Right cardiac atrium (tissue), 5 donors: ENCODE results near the gene PACS2. TPM values are rescaled to one million over a fixed set of nuclear protein-coding genes. Genes with fewer than 3 reads are reported as not detected.

ENCODE experiments used
- ATAC-seq, 2 donors: fragments of 200-7000 bp; cut with Tn5 transposase; one replicate each; pipeline versions ENCODE4 v1.8.0 to v1.9.1; 2020; ENCODE audit warnings: moderate library complexity in 2 of 2, mild to moderate bottlenecking in 1 of 2
- DNase-seq, 3 donors: peaks; one replicate each; pipeline ENCODE4 v3.0.0-alpha.2; 2020
- H3K27ac ChIP-seq: one replicate; pipeline ENCODE4 v1.5.1; 2013; ENCODE audit warnings: mild to moderate bottlenecking, low read length, control low read depth, moderate library complexity
- H3K27me3 ChIP-seq: one replicate; pipeline ENCODE4 v1.6.1; 2013; ENCODE audit not compliant: control insufficient read depth, insufficient read depth
- H3K4me1 ChIP-seq: one replicate; pipeline ENCODE4 v1.6.1; 2013; ENCODE audit warnings: low read length; ENCODE audit not compliant: control insufficient read depth, insufficient read depth
- H3K4me3 ChIP-seq: one replicate; pipeline ENCODE4 v1.5.1; 2013; ENCODE audit warnings: low read length, control low read depth
- H3K9me3 ChIP-seq: one replicate; pipeline ENCODE4 v1.6.1; 2013; ENCODE audit warnings: low read length; ENCODE audit not compliant: control insufficient read depth
- WGBS: extraction: QIAGEN DNeasy Blood & Tissue Kit; methylation state at CpG from one replicate; pipeline ENCODE4 v1.1.7; 2013; 5-methylcytosine and 5-hydroxymethylcytosine counted together
- intact Hi-C, 4 donors: fragments of 100-400 bp; cut with DNase I; formaldehyde crosslinking; loops; one replicate each; pipeline versions ENCODE4 v1.11.0 to v1.14.0; 2022 to 2023
- polyA plus RNA-seq: library from polyadenylated mRNA; stranded (reverse); fragments of 200-250 nt; gene quantifications from one replicate; pipeline ENCODE4 v1.2.3, GENCODE V29; 2013
- total RNA-seq, 4 donors: library from RNA; stranded (reverse); fragmentation: NEBNext Ultra II Directional; extraction: Animal tissue kit (Norgen Biotek cat#: 25700); gene quantifications; one replicate each; pipeline ENCODE4 v1.2.1, GENCODE V29; 2021
- donor health status: healthy with polysubstance abuse.
- donor health status: DM: no; HTN: yes; CAD: no.
- donor health status: DM: no; HTN: no; CAD: no.
- donor health status: DM: no; HTN: yes; CAD: no; lungs with severe emphysema.
- donor health status: DM: yes; HTN: yes; CAD: no.

The PACS2 gene
- total and polyA plus RNA-seq, 5 donors, result 50.6 to 67.0 (median 63.0) TPM

GRCh38 chr14:105315941-105316576, 1.5 kb downstream of the PACS2 start:
- Histone ChIP-seq H3K27ac (no peak overlapping the region), H3K4me3 (peak overlapping the region; percentile 95), H3K9me3 (no peaks in the 10 kb centered on the region), H3K27me3 (no peaks in the 10 kb centered on the region), H3K4me1 (peaks cover 7% of the 10 kb centered on the region)
- 59% methylated on average over 15 of the region's 15 CpGs for WGBS
- intact Hi-C loops, result no loop called here
- peak in 2 of 3 donors; percentile 54 to 60 for DNase-seq
- ATAC-seq, result no peak

GRCh38 chr14:105316577-105316941, 2.0 kb downstream of the PACS2 start:
- peak in 1 of 3 donors; percentile 56 for DNase-seq
- Histone ChIP-seq H3K4me3 (no peak overlapping the region), H3K9me3 (no peaks in the 10 kb centered on the region), H3K27ac (no peak overlapping the region), H3K27me3 (no peaks in the 10 kb centered on the region), H3K4me1 (peaks cover 7% of the 10 kb centered on the region)
- WGBS, result 85% methylated on average over 10 of the region's 10 CpGs
- ATAC-seq, result no peak
- intact Hi-C loops, result no loop called here

GRCh38 chr14:105316968-105317510, 2.5 kb downstream of the PACS2 start:
- ATAC-seq, result no peak

GRCh38 chr14:105317546-105317945, 3.0 kb downstream of the PACS2 start:
- Histone ChIP-seq H3K27me3 (no peaks in the 10 kb centered on the region), H3K9me3 (no peaks in the 10 kb centered on the region), H3K4me3 (no peak overlapping the region), H3K27ac (no peak overlapping the region), H3K4me1 (peaks cover 7% of the 10 kb centered on the region)
- 41% methylated on average over 11 of the region's 11 CpGs for WGBS
- ATAC-seq (peak in 1 of 2 donors; percentile 12), DNase-seq (peak in 2 of 3 donors; percentile 81 to 83)
- intact Hi-C loops, result no loop called here

More at GRCh38 chr14:105316968-105317510, 2.5 kb downstream of the PACS2 start:
- Histone ChIP-seq H3K4me3 (no peak overlapping the region), H3K27ac (no peak overlapping the region), H3K4me1 (peaks cover 7% of the 10 kb centered on the region), H3K27me3 (no peaks in the 10 kb centered on the region), H3K9me3 (no peaks in the 10 kb centered on the region)
- peak in 2 of 3 donors; percentile 43 to 47 for DNase-seq
- 54% methylated on average over 18 of the region's 18 CpGs for WGBS
- intact Hi-C loops, result no loop called here

- H3K4me3 ChIP-seq, result no peak overlapping the region
- no peak overlapping the region for H3K27ac ChIP-seq
- H3K9me3 ChIP-seq, result no peaks in the 10 kb centered on the region
- peak in 2 of 3 donors; percentile 50 to 61 for DNase-seq
- peaks cover 13% of the 10 kb centered on the region for H3K4me1 ChIP-seq
- no peaks in the 10 kb centered on the region for H3K27me3 ChIP-seq
- intact Hi-C loops, result no loop called here
- peak in 1 of 2 donors; percentile 25 for ATAC-seq
- 55% methylated on average over 27 of the region's 27 CpGs for WGBS
Observed at GRCh38 chr14:105322791-105323556, 8.4 kb downstream of the PACS2 start.

- DNase-seq (peak in 2 of 3 donors; percentile 37 to 63), ATAC-seq (no peak)
- no peaks in the 10 kb centered on the region for H3K9me3 ChIP-seq
- intact Hi-C loops, result no loop called here
- WGBS, result 76% methylated on average over 13 of the region's 13 CpGs
- H3K27me3 ChIP-seq, result no peaks in the 10 kb centered on the region
- peak overlapping the region; percentile 44 for H3K27ac ChIP-seq
- no peak overlapping the region for H3K4me3 ChIP-seq
- H3K4me1 ChIP-seq, result peaks cover 18% of the 10 kb centered on the region
Observed at GRCh38 chr14:105323663-105324062, 9.1 kb downstream of the PACS2 start.

- intact Hi-C loops, result no loop called here
- Histone ChIP-seq H3K9me3 (no peaks in the 10 kb centered on the region), H3K27me3 (no peaks in the 10 kb centered on the region), H3K27ac (peak overlapping the region; percentile 44), H3K4me1 (peaks cover 22% of the 10 kb centered on the region), H3K4me3 (no peak overlapping the region)
- ATAC-seq (peak; percentile 73 to 80), DNase-seq (peak in 2 of 3 donors; percentile 81 to 84)
- WGBS, result 63% methylated on average over 30 of the region's 30 CpGs
Observed at GRCh38 chr14:105324080-105324778, 9.7 kb downstream of the PACS2 start.

- H3K27me3 ChIP-seq, result no peaks in the 10 kb centered on the region
- ATAC-seq (no peak), DNase-seq (peak in 1 of 3 donors; percentile 53)
- no peak overlapping the region for H3K4me3 ChIP-seq
- 74% methylated on average over 12 of the region's 12 CpGs for WGBS
- intact Hi-C loops, result no loop called here
- peaks cover 22% of the 10 kb centered on the region for H3K4me1 ChIP-seq
- no peaks in the 10 kb centered on the region for H3K9me3 ChIP-seq
- H3K27ac ChIP-seq, result peak overlapping the region; percentile 5
Observed at GRCh38 chr14:105324871-105325270, 10.3 kb downstream of the PACS2 start.

GRCh38 chr14:105325303-105325702, 10.8 kb downstream of the PACS2 start:
- peaks cover 24% of the 10 kb centered on the region for H3K4me1 ChIP-seq

GRCh38 chr14:105325716-105326567, 11.4 kb downstream of the PACS2 start:
- Histone ChIP-seq H3K4me3 (no peak overlapping the region), H3K27ac (no peak overlapping the region), H3K9me3 (no peaks in the 10 kb centered on the region), H3K4me1 (peaks cover 29% of the 10 kb centered on the region), H3K27me3 (no peaks in the 10 kb centered on the region)
- DNase-seq, result peak in 2 of 3 donors; percentile 49 to 60
- intact Hi-C loops, result no loop called here
- WGBS, result 83% methylated on average over 27 of the region's 27 CpGs
- no peak for ATAC-seq

More at GRCh38 chr14:105325303-105325702, 10.8 kb downstream of the PACS2 start:
- DNase-seq (peak in 2 of 3 donors; percentile 29 to 50), ATAC-seq (no peak)
- H3K27me3 ChIP-seq, result no peaks in the 10 kb centered on the region
- no peak overlapping the region for H3K4me3 ChIP-seq
- intact Hi-C loops, result no loop called here
- WGBS, result 78% methylated on average over 9 of the region's 9 CpGs
- H3K9me3 ChIP-seq, result no peaks in the 10 kb centered on the region
- H3K27ac ChIP-seq, result no peak overlapping the region
